Transverse colon (tissue), 4 donors: Measurements from ENCODE around the gene CLDN4.

Source experiments
- CTCF ChIP-seq, 5 experiments: fragments of 200-600 bp in 3 of 5; fragments of 450-650 bp in 2 of 5; sonication (generic) in 3 of 5; IDR thresholded peaks; 1 replicate in 2 of 5; 2 replicates in 3 of 5; pipeline ENCODE4 v1.5.1; 2016 to 2017; ENCODE audit warnings: antibody characterized with exemption in 5 of 5, inconsistent platforms in 3 of 5, mild to moderate bottlenecking in 2 of 5, moderate library complexity in 1 of 5
- EP300 ChIP-seq: sonication (generic); formaldehyde crosslinking; IDR thresholded peaks from one replicate; pipeline ENCODE4 v1.6.1; 2017; ENCODE audit warnings: antibody characterized with exemption, low read depth
- POLR2A ChIP-seq: fragments of 450-650 bp; IDR thresholded peaks from one replicate; pipeline ENCODE4 v1.6.1; 2016; ENCODE audit warnings: antibody characterized with exemption, mild to moderate bottlenecking, moderate library complexity
- POLR2AphosphoS5 ChIP-seq, 3 donors: sonication (generic); formaldehyde crosslinking; IDR thresholded peaks; one replicate each; pipeline ENCODE4 v1.6.1; 2016; ENCODE audit warnings: antibody characterized with exemption in 3 of 3

GRCh38 chr7:73838642-73839041, 7.8 kb downstream of the CLDN4 start:
- TF ChIP-seq POLR2A (no peak), CTCF (IDR thresholded peaks at IDR 0.05) (no peak), POLR2AphosphoS5 (IDR thresholded peaks at IDR 0.05) (no peak), EP300 (no peak)
